ENCODE data around the gene ZNF154.

The ZNF154 gene

GRCh38 chr19:57672466-57672865, 36.5 kb downstream of the ZNF154 start:
- no peak for DNase-seq

GRCh38 chr19:57671124-57671895, 37.7 kb downstream of the ZNF154 start:
- no peak for DNase-seq

DNA sequence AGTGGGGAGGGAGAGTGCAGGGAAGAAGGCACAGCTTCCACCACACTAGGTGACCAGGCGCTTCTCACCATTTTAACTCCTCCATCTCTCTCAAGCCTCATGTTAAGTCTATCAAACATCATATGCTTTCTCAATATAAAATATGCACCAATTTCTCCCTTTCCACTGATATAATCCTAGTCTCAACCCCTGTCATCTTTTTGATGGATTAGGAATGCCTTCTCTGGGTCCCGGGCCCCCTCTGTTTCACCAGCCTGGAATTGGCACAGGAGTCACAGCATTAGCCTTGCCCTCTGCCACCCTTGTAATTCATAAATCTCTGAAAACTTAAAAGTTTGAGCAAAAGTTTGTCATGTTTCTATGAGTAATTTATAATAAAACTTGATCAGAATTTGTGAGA, 40.4 kb downstream of the ZNF154 start, which contains the start of gene ZSCAN4:
Gene ZSCAN4, plus strand, starts transcription at position 301 of the 400 bp plus-strand sequence. CDS start 7,211 bp downstream, outside the sequence.
- no peak for DNase-seq

- no peak for DNase-seq
Observed at GRCh38 chr19:57667228-57667627, 41.8 kb downstream of the ZNF154 start.

GRCh38 chr19:57665261-57665806, 43.7 kb downstream of the ZNF154 start:
- no peak for DNase-seq

DNA sequence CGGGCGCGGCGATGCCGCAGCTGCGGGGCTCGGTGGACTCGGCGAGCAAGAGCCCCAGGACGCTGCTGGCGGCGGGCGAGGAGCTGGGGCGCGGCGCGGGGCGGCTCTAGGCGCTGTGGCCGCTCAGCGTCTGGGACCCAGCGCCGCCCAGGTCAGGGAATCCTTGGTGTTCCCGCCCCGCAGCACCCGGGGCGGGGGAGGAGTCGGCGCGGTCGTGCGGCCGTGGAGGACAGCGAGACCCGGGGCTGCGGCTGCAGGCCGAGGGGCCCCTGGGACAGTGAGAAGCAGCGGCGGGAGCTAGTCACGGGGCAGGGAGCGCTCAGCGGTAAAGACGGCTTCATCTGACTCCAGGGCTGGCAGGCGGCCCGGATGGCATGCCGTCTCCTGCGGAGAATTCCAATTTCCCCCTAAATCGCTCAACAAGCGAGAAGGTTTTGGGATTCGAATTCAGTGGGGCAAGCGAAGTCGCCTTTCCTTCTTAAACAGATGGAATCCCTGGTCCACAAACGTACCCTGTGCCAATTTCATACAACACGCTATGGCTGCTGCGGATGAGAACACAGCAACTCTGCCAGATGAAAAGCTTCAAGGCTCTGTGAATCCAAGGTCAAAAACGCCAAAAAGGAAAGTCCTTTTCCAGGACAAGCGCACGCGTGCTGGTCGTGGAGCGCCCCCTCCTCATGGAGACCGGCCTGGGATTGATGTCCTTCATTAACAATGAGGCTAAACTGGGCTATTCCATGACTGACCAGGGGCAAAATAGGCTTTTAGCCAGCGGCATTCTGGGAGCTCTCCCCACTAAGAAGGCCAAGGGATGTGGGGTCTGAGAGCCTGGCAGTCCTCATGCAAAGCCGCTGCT, 44.5 kb downstream of the ZNF154 start:
- peak; percentile 10 for DNase-seq

GRCh38 chr19:57656346-57656745, 52.7 kb downstream of the ZNF154 start:
- DNase-seq: no peak

DNA sequence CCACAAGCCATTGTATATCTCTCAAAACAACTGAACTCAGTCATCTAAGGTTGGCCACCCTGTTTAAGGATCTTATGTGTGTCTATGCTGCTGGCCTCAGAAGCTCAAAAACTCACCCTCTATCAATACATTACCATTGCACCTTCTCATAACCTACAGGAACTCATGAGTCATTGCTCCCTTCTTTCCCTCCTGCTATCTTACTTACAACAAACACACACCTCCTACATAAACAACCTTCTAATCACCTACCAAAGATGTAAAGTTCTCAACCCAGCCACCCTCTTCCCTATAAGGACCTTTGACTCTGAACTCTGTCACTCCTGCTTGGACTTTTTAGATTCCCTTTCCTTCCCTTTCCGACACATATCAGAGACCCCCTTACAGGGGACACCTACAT, 53.6 kb downstream of the ZNF154 start:
- no peak for DNase-seq

- DNase-seq: no peak
Observed at GRCh38 chr19:57653689-57654088, 55.3 kb downstream of the ZNF154 start.

- no peak for DNase-seq
Observed at GRCh38 chr19:57651654-57651996, 57.4 kb downstream of the ZNF154 start.

- DNase-seq: peak; percentile 66
Observed at GRCh38 chr19:57648331-57649003, 60.5 kb downstream of the ZNF154 start.

Data from NCI-H1694 (cell line).